ENCODE measurements around the gene KEL. TPM values are rescaled to one million over a fixed set of nuclear protein-coding genes. Genes with fewer than 3 reads are reported as not detected.

Gene KEL
- total and polyA plus RNA-seq, 2 donors (not counting 3 experiments of a cell fraction or from before 2014, with no cell fraction given) = 0.30 to 1.2 TPM

- dilution Hi-C loops (cut with MboI; ENCODE audit: extremely low pct_ligation_motif_present, low sequenced_read_pairs) = no loop called here
- CTCF ChIA-PET = interaction anchor here (0.7 to 0.8 kb wide), 2 partner anchors 81 to 254 kb away, joined by 3 to 4 read pairs; no protein-coding TSS in a partner anchor
- H3K9me3 ChIP-seq (replicated peaks; ENCODE audit: control insufficient read depth, insufficient read depth, low read length) = no peaks in the 10 kb centered on the region
Measured at GRCh38 chr7:142961595-142961972, 579 bp downstream of the KEL start.

More at GRCh38 chr7:142961595-142961972, 579 bp downstream of the KEL start:
- Histone ChIP-seq H2AFZ (ENCODE audit: low read depth, low read length) (no peak overlapping the region), H3K27ac (ENCODE audit: insufficient read depth, low read depth, low read length) (no peak overlapping the region), H3K4me3 (replicated peaks in 1 of 3; ENCODE audit: insufficient read depth in 1 of 3, low read depth in 1 of 3, low read length in 3 of 3) (no peak overlapping the region), H4K20me1 (replicated peaks; ENCODE audit: control insufficient read depth, extremely low read depth, insufficient read depth, low read length) (no peaks in the 10 kb centered on the region), H3K4me2 (ENCODE audit: insufficient read depth, low read length) (no peak overlapping the region), H3K79me2 (ENCODE audit: control insufficient read depth, insufficient read depth, low read length) (no peaks in the 10 kb centered on the region), H3K36me3 (ENCODE audit: control insufficient read depth in 2 of 2, extremely low read depth in 1 of 2, insufficient read depth in 2 of 2, low read length in 2 of 2) (no peaks in the 10 kb centered on the region), H3K27me3 (ENCODE audit: control insufficient read depth in 2 of 2, insufficient read depth in 2 of 2, low read length in 2 of 2) (no peaks in the 10 kb centered on the region), H3K4me1 (ENCODE audit: control insufficient read depth, extremely low read depth, insufficient read depth, low read length) (no peaks in the 10 kb centered on the region), H3K9me1 (replicated peaks; ENCODE audit: control insufficient read depth, extremely low read depth, insufficient read depth, low read length) (no peaks in the 10 kb centered on the region), H3K9ac (replicated peaks; ENCODE audit: extremely low read depth, insufficient read depth, low read length) (no peak overlapping the region)
- TF ChIP-seq POLR2A (IDR thresholded peaks at IDR 0.05; ENCODE audit: low read depth, low read length) = no peak
- no peak for TF ChIP-seq MAX (IDR thresholded peaks at IDR 0.05; ENCODE audit: insufficient read depth, insufficient read length)
- no peak for TF ChIP-seq CTCF (IDR thresholded peaks at IDR 0.05; ENCODE audit: extremely low read depth in 1 of 2, insufficient read depth in 1 of 2, low read depth in 1 of 2, low read length in 2 of 2)
- no peak for TF ChIP-seq EZH2 (IDR thresholded peaks at IDR 0.05; ENCODE audit: borderline replicate concordance, low read depth, low read length, severe bottlenecking)
- no peak for TF ChIP-seq MYC (IDR thresholded peaks at IDR 0.05; ENCODE audit: low read depth, low read length)
- TF ChIP-seq GATA2 (IDR thresholded peaks at IDR 0.05; ENCODE audit: insufficient read depth, insufficient read length, low read depth, low read length) = no peak
- TF ChIP-seq JUN (IDR thresholded peaks at IDR 0.05; ENCODE audit: borderline replicate concordance, insufficient read depth, insufficient read length, low read depth) = no peak
- no peak for TF ChIP-seq POLR2AphosphoS5 (IDR thresholded peaks at IDR 0.05; ENCODE audit: insufficient read depth, low read depth, low read length)
- TF ChIP-seq FOS (IDR thresholded peaks at IDR 0.05; ENCODE audit: borderline replicate concordance, insufficient read depth, low read length) = no peak
- no TSS peak for BruUV-seq (replicated peaks)
- FAIRE-seq = no peak
- POLR2A ChIA-PET = no interaction called here
- intact Hi-C loops (cut with micrococcal nuclease) = loop anchor here (2.0 kb wide), 1 partner anchor 81 kb away; no protein-coding TSS in a partner anchor
- no peak for DNase-seq (ENCODE audit: low read depth, low spot score)
